ENCODE data around the gene GOLGA6L7.
"Not testable (repeated sequence)": the region's sequence is repeated elsewhere in the genome, so short reads cannot be mapped to it uniquely, and the experiment has no call there.

- TF ChIP-seq CTCF, EZH2phosphoT487 (IDR thresholded peaks at IDR 0.05; ENCODE audit: low read length): not testable (repeated sequence)
Measured at GRCh38 chr15:28813392-28813791, 35.1 kb downstream of the GOLGA6L7 start.

All from MM.1S (cell line).